Measurements from ENCODE around the gene GRIK4.

DNA sequence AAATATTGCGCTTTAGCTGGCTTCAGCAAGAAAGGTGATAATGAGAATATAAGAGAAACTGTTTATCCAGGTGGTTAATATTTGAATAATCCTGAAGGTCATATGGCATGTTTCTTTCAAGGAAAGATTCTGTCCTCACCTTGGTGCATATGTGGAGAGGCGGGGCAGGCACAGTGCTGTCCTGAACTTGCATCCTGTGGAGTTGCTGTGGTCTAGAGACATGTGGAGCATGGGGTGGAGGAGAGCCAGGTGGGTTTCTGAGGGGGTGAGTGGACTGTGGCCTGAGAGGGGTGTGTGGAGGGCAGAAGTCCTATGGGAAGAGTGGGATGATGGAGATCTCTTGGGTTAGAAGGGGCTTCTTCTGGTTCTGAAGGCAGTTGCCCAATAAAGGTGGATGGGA, 65.5 kb downstream of the GRIK4 start:
- TF ChIP-seq, protein P1, sequence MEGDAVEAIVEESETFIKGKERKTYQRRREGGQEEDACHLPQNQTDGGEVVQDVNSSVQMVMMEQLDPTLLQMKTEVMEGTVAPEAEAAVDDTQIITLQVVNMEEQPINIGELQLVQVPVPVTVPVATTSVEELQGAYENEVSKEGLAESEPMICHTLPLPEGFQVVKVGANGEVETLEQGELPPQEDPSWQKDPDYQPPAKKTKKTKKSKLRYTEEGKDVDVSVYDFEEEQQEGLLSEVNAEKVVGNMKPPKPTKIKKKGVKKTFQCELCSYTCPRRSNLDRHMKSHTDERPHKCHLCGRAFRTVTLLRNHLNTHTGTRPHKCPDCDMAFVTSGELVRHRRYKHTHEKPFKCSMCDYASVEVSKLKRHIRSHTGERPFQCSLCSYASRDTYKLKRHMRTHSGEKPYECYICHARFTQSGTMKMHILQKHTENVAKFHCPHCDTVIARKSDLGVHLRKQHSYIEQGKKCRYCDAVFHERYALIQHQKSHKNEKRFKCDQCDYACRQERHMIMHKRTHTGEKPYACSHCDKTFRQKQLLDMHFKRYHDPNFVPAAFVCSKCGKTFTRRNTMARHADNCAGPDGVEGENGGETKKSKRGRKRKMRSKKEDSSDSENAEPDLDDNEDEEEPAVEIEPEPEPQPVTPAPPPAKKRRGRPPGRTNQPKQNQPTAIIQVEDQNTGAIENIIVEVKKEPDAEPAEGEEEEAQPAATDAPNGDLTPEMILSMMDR (IDR thresholded peaks at IDR 0.05; ENCODE audit: low read length): no peak
- TF ChIP-seq EZH2 (IDR thresholded peaks at IDR 0.05; ENCODE audit: borderline replicate concordance, low read length): no peak

All from OCI-LY1 (cell line).